Right lobe of liver (tissue), 6 donors: ENCODE data around the gene ALK. TPM values are rescaled to one million over a fixed set of nuclear protein-coding genes. Genes with fewer than 3 reads are reported as not detected.

ENCODE experiments used
- ATAC-seq, 4 donors: fragments of 200-7000 bp; cut with Tn5 transposase; one replicate each; pipeline ENCODE4 v1.9.1; 2020; ENCODE audit warnings: mild to moderate bottlenecking in 4 of 4, moderate library complexity in 4 of 4
- DNase-seq, 3 donors: peaks; one replicate each; pipeline ENCODE4 v3.0.0-alpha.2; 2020
- H3K27ac ChIP-seq, 3 donors: fragments of 200-600 bp; one replicate each; pipeline ENCODE4 v1.8.0; 2022
- H3K27me3 ChIP-seq, 2 donors: fragments of 200-600 bp; one replicate each; pipeline ENCODE4 v1.8.0; 2022
- H3K36me3 ChIP-seq, 4 donors: fragments of 200-600 bp; sonication (generic) in 1 of 4; one replicate each; pipeline versions ENCODE4 v1.5.1 to v1.8.0; 2017 to 2022; ENCODE audit warnings: control low read depth in 1 of 4
- H3K4me1 ChIP-seq, 4 donors: fragments of 200-600 bp; sonication (generic) in 1 of 4; one replicate each; pipeline versions ENCODE4 v1.5.1 to v1.8.0; 2017 to 2022; ENCODE audit warnings: control low read depth in 1 of 4
- H3K4me3 ChIP-seq, 3 donors: fragments of 200-600 bp; one replicate each; pipeline ENCODE4 v1.8.0; 2022
- H3K9me3 ChIP-seq, 4 donors: fragments of 200-600 bp; sonication (generic) in 1 of 4; one replicate each; pipeline versions ENCODE4 v1.5.1 to v1.8.0; 2017 to 2022; ENCODE audit warnings: control low read depth in 1 of 4
- CTCF ChIP-seq, 4 donors: fragments of 200-600 bp in 3 of 4; fragments of 450-650 bp in 1 of 4; IDR thresholded peaks; one replicate each; pipeline versions ENCODE4 v1.5.1 to v1.8.0; 2016 to 2022; ENCODE audit warnings: antibody characterized with exemption in 4 of 4, mild to moderate bottlenecking in 2 of 4
- POLR2A ChIP-seq: fragments of 450-650 bp; IDR thresholded peaks from one replicate; pipeline ENCODE4 v1.6.1; 2017; ENCODE audit warnings: antibody characterized with exemption, mild to moderate bottlenecking
- WGBS: methylation state at CpG from one replicate; pipeline ENCODE4 v1.1.6; 2018; ENCODE audit warnings: low coverage, low lambda C conversion rate; ENCODE audit not compliant: insufficient coverage; ENCODE audit errors: missing lambda C conversion rate; 5-methylcytosine and 5-hydroxymethylcytosine counted together
- intact Hi-C, 2 donors: fragments of 100-400 bp; cut with DNase I; formaldehyde crosslinking; loops; one replicate each; pipeline versions ENCODE4 v1.11.2 to v1.14.1; 2022
- total RNA-seq, 6 experiments: library from RNA; depleted of rRNA in 2 of 6; stranded (reverse); fragments of >200 nt in 2 of 6; fragmentation: NEBNext Ultra II Directional in 3 of 6; extraction: Animal tissue kit (Norgen Biotek cat#: 25700) in 3 of 6; gene quantifications; one replicate each; pipeline versions ENCODE4 v1.1.0 to v1.2.4, GENCODE V29; 2016 to 2023
- donor health status: DM: no; HTN: yes; CAD: no.
- donor health status: DM: no; HTN: no; CAD: no.
- donor health status: DM: no; HTN: no; CAD: no.
- donor health status: DM: no; HTN: yes; CAD: no.
- donor health status: DM: no; HTN: yes; CAD: no.

Gene ALK
- total RNA-seq, 6 experiments from 2014 or later: 0.04 to 0.06 TPM; not detected in 4

- no peak for ATAC-seq
- Histone ChIP-seq H3K36me3 (no peaks in the 10 kb centered on the region), H3K27ac (no peak overlapping the region), H3K4me3 (no peak overlapping the region), H3K9me3 (no peaks in the 10 kb centered on the region), H3K27me3 (no peaks in the 10 kb centered on the region), H3K4me1 (peaks cover 0 to 8% (median 2%) of the 10 kb centered on the region in 4 donors)
- intact Hi-C loops: no loop called here
- TF ChIP-seq POLR2A (no peak), CTCF (IDR thresholded peaks at IDR 0.05) (no peak)
- no peak for DNase-seq
- WGBS: 80% methylated on average over 1 of the region's 2 CpGs
These were observed 376.5 kb downstream of the ALK start for GRCh38 chr2:29544917-29545316.

GRCh38 chr2:29544031-29544430 is 377.4 kb downstream of the ALK start:
- H3K9me3 ChIP-seq: no peaks in the 10 kb centered on the region
- H3K27ac ChIP-seq: no peak overlapping the region
- no peak overlapping the region for H3K4me3 ChIP-seq
- DNase-seq (no peak), ATAC-seq (no peak)
- intact Hi-C loops: no loop called here
- TF ChIP-seq POLR2A (no peak), CTCF (IDR thresholded peaks at IDR 0.05) (no peak)
- H3K36me3 ChIP-seq: no peaks in the 10 kb centered on the region
- H3K4me1 ChIP-seq: no peaks in the 10 kb centered on the region
- 57% methylated on average over 2 of the region's 3 CpGs for WGBS
- no peaks in the 10 kb centered on the region for H3K27me3 ChIP-seq

GRCh38 chr2:29535188-29535587 is 386.2 kb downstream of the ALK start:
- Histone ChIP-seq H3K36me3 (no peaks in the 10 kb centered on the region), H3K27me3 (no peaks in the 10 kb centered on the region), H3K4me1 (peaks cover 0 to 16% (median 6%) of the 10 kb centered on the region in 4 donors), H3K9me3 (no peaks in the 10 kb centered on the region), H3K4me3 (no peak overlapping the region), H3K27ac (no peak overlapping the region)
- intact Hi-C loops: no loop called here
- DNase-seq: no peak
- ATAC-seq: peak in 2 of 4 donors; percentile 20 to 63
- TF ChIP-seq POLR2A (no peak), CTCF (IDR thresholded peaks at IDR 0.05) (no peak)
- 86% methylated on average over 1 of the region's 1 CpG for WGBS

GRCh38 chr2:29532436-29532835 is 388.9 kb downstream of the ALK start:
- no peak for ATAC-seq
- no peak overlapping the region for H3K4me3 ChIP-seq

More at GRCh38 chr2:29532436-29532835, 388.9 kb downstream of the ALK start:
- Histone ChIP-seq H3K9me3 (no peaks in the 10 kb centered on the region), H3K36me3 (no peaks in the 10 kb centered on the region), H3K27me3 (no peaks in the 10 kb centered on the region), H3K4me1 (peaks cover 0 to 16% (median 7%) of the 10 kb centered on the region in 4 donors), H3K27ac (no peak overlapping the region)
- TF ChIP-seq CTCF (IDR thresholded peaks at IDR 0.05) (no peak), POLR2A (no peak)
- DNase-seq: no peak
- intact Hi-C loops: no loop called here
- 44% methylated on average over 1 of the region's 1 CpG for WGBS
